SU-DHL-6 (cell line): ENCODE data around the gene TJP2.

Experiments used
- EZH2phosphoT487 ChIP-seq: fragments of 200-600 bp; sonication (generic), shearing (Covaris generic); conservative IDR thresholded peaks from 2 replicates; pipeline ENCODE4 v1.6.1; 2018; ENCODE audit warnings: mild to moderate bottlenecking, antibody characterized with exemption, low read length, moderate library complexity, mixed read lengths
- TF ChIP-seq, protein P1 (sequence below): fragments of 200-600 bp; sonication (generic); IDR thresholded peaks from one replicate; pipeline ENCODE4 v1.5.1; 2017; ENCODE audit warnings: antibody characterized with exemption, mild to moderate bottlenecking, low read length, moderate library complexity; ENCODE audit not compliant: insufficient read depth, poor library complexity, severe bottlenecking

- TF ChIP-seq, protein P1, sequence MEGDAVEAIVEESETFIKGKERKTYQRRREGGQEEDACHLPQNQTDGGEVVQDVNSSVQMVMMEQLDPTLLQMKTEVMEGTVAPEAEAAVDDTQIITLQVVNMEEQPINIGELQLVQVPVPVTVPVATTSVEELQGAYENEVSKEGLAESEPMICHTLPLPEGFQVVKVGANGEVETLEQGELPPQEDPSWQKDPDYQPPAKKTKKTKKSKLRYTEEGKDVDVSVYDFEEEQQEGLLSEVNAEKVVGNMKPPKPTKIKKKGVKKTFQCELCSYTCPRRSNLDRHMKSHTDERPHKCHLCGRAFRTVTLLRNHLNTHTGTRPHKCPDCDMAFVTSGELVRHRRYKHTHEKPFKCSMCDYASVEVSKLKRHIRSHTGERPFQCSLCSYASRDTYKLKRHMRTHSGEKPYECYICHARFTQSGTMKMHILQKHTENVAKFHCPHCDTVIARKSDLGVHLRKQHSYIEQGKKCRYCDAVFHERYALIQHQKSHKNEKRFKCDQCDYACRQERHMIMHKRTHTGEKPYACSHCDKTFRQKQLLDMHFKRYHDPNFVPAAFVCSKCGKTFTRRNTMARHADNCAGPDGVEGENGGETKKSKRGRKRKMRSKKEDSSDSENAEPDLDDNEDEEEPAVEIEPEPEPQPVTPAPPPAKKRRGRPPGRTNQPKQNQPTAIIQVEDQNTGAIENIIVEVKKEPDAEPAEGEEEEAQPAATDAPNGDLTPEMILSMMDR, result no peak
- TF ChIP-seq EZH2phosphoT487, result no peak
Observed at GRCh38 chr9:69141851-69142250, 32.2 kb upstream of the TJP2 start.
